NOMO-1 treated with dmso at 0.1 percent for 144 hours (cell line): ENCODE results near the gene MSI2.

Experiments
- DNase-seq: peaks from one replicate; lab custom pipeline; 2025; ENCODE audit not compliant: unreplicated experiment; lab: John Stamatoyannopoulos, UW

The MSI2 gene

GRCh38 chr17:57684711-57685498, 428.6 kb downstream of the MSI2 start:
- no peak for DNase-seq

GRCh38 chr17:57685499-57686132, 429.3 kb downstream of the MSI2 start:
- no peak for DNase-seq

DNA sequence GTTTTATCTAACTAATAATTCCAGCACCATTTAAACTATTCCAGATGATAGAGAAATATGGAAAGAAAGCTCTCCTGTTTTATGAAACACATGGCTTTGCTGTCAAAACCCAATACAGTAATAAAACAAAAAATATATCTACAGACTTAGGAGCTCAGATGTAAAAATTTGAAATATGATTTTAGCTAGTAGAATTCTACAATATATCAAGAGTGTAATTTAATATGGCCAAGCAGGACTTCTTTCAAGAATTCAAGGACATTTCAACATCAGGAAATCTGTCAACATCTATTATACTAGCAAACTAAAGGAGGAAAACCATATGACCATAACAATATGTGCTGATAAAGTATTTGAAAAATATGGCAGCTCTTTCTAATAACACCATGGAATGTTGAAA, 431.3 kb downstream of the MSI2 start:
- no peak for DNase-seq

DNA sequence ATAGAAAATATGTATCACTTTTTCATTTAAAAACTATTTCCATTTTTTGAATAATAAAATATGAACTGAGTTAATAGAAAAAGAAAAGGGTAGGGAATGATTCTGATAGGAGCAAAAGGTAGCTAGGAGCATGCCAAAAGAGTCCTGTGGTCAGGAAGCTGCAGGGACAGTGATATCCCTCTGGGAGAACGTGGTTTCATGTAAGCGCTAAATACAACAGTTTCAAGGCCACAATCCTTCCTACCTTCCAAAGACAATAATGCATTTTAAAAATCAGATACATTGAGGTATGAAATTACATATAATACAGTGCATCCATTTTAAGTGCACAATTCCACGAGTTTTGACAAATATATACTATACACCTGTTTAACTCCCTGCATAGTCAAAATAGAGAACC, 432.9 kb downstream of the MSI2 start:
- no peak for DNase-seq

- no peak for DNase-seq
Observed at GRCh38 chr17:57691939-57692338, 435.6 kb downstream of the MSI2 start.

DNA sequence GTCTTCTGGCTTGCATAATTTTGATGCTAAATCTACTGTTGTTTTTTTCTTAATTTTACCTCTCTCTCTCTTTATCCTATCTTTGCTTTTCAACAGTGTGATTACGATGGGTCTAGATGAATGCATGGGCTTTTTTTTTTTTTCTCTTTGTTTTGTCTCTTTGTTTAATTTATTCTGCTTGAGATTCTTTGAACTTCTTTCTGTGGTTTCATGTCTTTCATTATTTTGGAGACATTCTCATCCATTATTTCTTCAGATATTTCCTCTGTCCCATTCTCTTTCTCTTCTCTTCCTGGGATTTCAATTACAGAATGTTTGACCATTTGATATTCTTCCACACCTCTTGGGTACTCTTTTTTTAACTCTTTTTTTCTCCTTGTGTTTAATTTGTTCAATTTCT, 436.4 kb downstream of the MSI2 start:
- DNase-seq: no peak

GRCh38 chr17:57694051-57694450, 437.7 kb downstream of the MSI2 start:
- DNase-seq: no peak

- no peak for DNase-seq
Observed at GRCh38 chr17:57696050-57696449, 439.7 kb downstream of the MSI2 start.

DNA sequence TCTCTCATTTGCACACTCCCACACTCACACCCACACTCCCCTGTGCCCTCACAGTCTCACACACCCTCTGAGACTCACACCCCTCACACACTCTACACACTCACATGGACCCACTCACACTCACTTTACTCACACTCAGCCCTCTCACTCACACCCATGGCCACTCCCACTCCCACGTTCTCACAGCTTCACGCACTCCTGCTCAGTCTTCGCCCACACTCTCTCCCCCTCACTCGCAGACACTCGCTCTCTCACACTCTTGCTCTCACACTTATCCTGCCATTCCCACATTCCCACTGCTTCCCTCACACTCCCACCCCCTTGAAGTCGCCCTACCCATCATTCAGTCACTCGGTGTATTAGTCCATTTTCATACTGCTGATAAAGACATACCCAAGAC, 440.9 kb downstream of the MSI2 start:
- no peak for DNase-seq

- DNase-seq: no peak
Observed at GRCh38 chr17:57697891-57698711, 441.8 kb downstream of the MSI2 start.

DNA sequence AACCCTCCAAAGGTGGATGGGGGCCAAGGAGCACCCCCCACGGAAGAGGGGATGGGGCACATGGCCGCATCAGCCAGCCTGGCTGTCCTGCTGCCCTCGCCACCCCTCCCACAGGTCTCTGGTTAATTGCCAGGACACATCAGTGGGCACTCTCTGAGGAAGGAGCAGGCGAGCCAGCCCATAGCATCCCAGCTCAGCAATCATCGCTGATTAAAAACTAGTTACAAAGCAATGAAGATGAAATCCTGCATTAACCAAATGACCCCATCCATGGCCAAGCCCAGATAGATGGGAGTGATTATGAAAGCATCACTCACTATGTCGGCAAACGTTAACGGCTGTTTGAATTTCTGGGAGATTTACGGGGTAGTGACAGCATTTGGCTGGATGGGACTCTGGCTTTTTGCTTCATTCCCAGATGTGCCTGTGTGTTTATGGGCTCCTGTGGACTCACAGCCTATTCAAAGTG, 443.5 kb downstream of the MSI2 start:
- DNase-seq: no peak

GRCh38 chr17:57701124-57701523, 444.8 kb downstream of the MSI2 start:
- no peak for DNase-seq

DNA sequence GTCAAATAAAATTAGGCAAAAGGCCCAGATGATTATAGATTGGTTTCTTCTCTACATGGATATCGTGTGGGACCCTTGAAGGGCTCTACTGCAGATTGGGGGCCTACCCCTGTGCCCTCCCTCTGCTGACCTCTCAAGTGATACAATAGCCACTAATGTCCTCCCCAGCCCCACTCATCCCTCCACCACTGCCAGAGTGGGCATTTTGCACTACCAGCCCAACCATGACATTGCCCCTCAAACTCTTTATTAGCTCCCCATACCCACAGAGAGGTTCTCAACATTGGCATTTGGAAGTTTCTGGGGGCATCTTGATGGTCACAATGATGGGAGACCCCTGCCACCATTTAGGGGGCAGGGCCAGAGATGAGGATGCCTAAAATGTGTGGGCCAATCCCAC, 446.9 kb downstream of the MSI2 start:
- no peak for DNase-seq

- DNase-seq: no peak
Observed at GRCh38 chr17:57704448-57704847, 448.1 kb downstream of the MSI2 start.

GRCh38 chr17:57705921-57706695, 449.8 kb downstream of the MSI2 start:
- DNase-seq: no peak

DNA sequence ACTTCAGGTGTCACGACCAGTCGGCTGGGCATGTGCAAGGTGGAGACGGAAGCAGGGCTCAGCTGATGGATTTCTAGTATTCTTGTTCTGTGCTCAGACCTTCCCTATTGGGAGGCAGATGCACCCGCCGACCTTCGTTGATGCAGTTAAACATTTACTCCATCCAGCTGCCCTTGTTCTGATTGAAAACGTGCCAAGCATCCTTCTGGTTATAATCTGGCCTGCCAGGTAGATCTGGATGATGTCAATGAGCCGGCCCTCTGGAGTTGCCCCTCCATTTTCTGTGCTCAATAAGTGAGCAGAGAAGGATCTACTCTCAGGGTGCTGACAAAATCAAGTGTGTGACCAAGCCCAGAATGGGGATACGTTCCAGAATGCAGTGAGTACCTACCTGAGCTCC, 450.4 kb downstream of the MSI2 start:
- DNase-seq: no peak

GRCh38 chr17:57707892-57708291, 451.6 kb downstream of the MSI2 start:
- no peak for DNase-seq

DNA sequence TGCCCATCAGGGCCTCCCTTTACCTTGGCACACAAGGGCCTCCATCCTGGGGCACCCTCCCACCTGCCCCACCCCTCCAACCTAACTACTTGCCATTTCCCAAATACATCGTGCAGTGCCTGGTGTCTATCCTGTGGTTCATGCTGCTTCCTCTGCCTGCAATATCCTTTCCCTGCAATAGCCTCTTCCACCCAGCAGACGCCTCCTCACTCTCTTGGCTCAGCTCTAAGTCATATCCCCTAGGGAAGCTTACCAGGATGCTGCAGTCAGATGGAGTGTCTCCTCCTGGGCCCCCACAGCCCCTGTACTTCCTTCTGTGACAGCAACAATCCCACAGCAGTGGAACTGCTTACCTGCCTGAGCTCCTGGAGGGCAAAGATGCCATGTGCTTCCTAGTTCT, 452.1 kb downstream of the MSI2 start:
- no peak for DNase-seq

- DNase-seq: no peak
Observed at GRCh38 chr17:57713140-57713539, 456.8 kb downstream of the MSI2 start.

- DNase-seq: no peak
Observed at GRCh38 chr17:57714665-57715180, 458.4 kb downstream of the MSI2 start.

DNA sequence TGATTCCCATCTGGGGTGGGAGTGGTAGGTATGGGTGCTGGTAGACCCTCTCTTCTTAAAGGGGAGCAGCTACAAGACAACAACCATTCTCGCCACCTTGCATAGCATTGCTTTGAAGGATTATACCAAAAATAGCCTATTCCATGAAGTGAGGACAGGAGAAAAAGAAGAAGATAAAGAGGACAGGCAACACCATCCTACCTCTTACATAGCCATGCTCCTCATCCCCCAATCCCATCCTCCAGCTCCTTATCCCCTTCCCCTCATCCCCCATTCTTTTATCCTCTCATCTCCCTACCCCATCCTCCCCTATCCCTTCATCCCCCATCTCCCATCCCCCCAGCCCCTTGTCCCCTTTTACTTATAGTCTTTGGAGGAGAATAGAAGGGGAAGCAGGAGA, 459.7 kb downstream of the MSI2 start:
- no peak for DNase-seq
